Esophagus (tissue), 2 donors: ENCODE results near the gene ALPP. TPM values are rescaled to one million over a fixed set of nuclear protein-coding genes. Genes with fewer than 3 reads are reported as not detected.
"Not testable (repeated sequence)": the region's sequence is repeated elsewhere in the genome, so short reads cannot be mapped to it uniquely, and the experiment has no call there.

ENCODE experiments used
- H3K27ac ChIP-seq, 2 donors: one replicate each; pipeline ENCODE4 v1.5.1; 2013; ENCODE audit warnings: low read depth in 2 of 2, mild to moderate bottlenecking in 2 of 2, inconsistent platforms in 1 of 2, low read length in 1 of 2, moderate library complexity in 1 of 2
- H3K27me3 ChIP-seq, 2 donors: one replicate each; pipeline ENCODE4 v1.6.1; 2013; ENCODE audit warnings: low read length in 2 of 2, control low read depth in 1 of 2, mild to moderate bottlenecking in 1 of 2; ENCODE audit not compliant: insufficient read depth in 2 of 2, control insufficient read depth in 1 of 2
- H3K36me3 ChIP-seq, 2 donors: one replicate each; pipeline ENCODE4 v1.6.1; 2013; ENCODE audit warnings: low read length in 1 of 2; ENCODE audit not compliant: control insufficient read depth in 2 of 2, insufficient read depth in 2 of 2
- H3K4me1 ChIP-seq, 2 donors: one replicate each; pipeline ENCODE4 v1.6.1; 2013; ENCODE audit warnings: low read length in 1 of 2; ENCODE audit not compliant: control insufficient read depth in 2 of 2, insufficient read depth in 2 of 2
- H3K4me3 ChIP-seq, 2 donors: one replicate each; pipeline ENCODE4 v1.5.1; 2013; ENCODE audit warnings: low read length in 2 of 2, mild to moderate bottlenecking in 2 of 2, low read depth in 1 of 2, moderate library complexity in 1 of 2
- H3K9me3 ChIP-seq, 2 donors: one replicate each; pipeline ENCODE4 v1.6.1; 2013; ENCODE audit warnings: mild to moderate bottlenecking in 2 of 2, low read depth in 1 of 2, low read length in 1 of 2, moderate library complexity in 1 of 2; ENCODE audit not compliant: control insufficient read depth in 2 of 2, insufficient read depth in 1 of 2
- WGBS, 2 donors: extraction: QIAGEN DNeasy Blood & Tissue Kit; methylation state at CpG; one replicate each; pipeline ENCODE4 v1.1.7; 2013; 5-methylcytosine and 5-hydroxymethylcytosine counted together
- polyA plus RNA-seq, 2 donors: library from polyadenylated mRNA; stranded (reverse); fragments of 200-250 nt; gene quantifications; one replicate each; pipeline ENCODE4 v1.2.3, GENCODE V29; 2013
- donor health status: healthy with polysubstance abuse.
- donor health status: Bipolar disorder and iron deficiency.

ALPP gene
- polyA plus RNA-seq, 2 donors: not detected

- 87 to 88% methylated on average over 5 of the region's 5 CpGs for WGBS, 2 donors
- no peaks in the 10 kb centered on the region for H3K27me3 ChIP-seq
- no peak overlapping the region for H3K4me3 ChIP-seq
- no peaks in the 10 kb centered on the region for H3K9me3 ChIP-seq
- no peaks in the 10 kb centered on the region for H3K4me1 ChIP-seq
- H3K36me3 ChIP-seq: no peaks in the 10 kb centered on the region
- H3K27ac ChIP-seq: no peak overlapping the region
Measured at GRCh38 chr2:232398293-232399034, 19.9 kb downstream of the ALPP start.

GRCh38 chr2:232400256-232401015 lies 21.9 kb downstream of the ALPP start:
- 52 to 55% methylated on average over 9 of the region's 9 CpGs for WGBS, 2 donors
- H3K27ac ChIP-seq: no peak overlapping the region
- H3K36me3 ChIP-seq: no peaks in the 10 kb centered on the region
- H3K4me1 ChIP-seq: no peaks in the 10 kb centered on the region
- H3K4me3 ChIP-seq: no peak overlapping the region
- no peaks in the 10 kb centered on the region for H3K9me3 ChIP-seq
- no peaks in the 10 kb centered on the region for H3K27me3 ChIP-seq

- Histone ChIP-seq H3K27me3 (no peaks in the 10 kb centered on the region), H3K36me3 (no peaks in the 10 kb centered on the region)
Measured at GRCh38 chr2:232402518-232402917, 24.0 kb downstream of the ALPP start.

GRCh38 chr2:232405943-232406510 lies 27.5 kb downstream of the ALPP start:
- Histone ChIP-seq H3K9me3 (no peaks in the 10 kb centered on the region), H3K36me3 (no peaks in the 10 kb centered on the region), H3K27ac (no peak overlapping the region), H3K4me1 (no peaks in the 10 kb centered on the region), H3K4me3 (no peak overlapping the region), H3K27me3 (peaks cover 0 to 2% of the 10 kb centered on the region in 2 donors)
- 86 to 92% methylated on average over 11 of the region's 11 CpGs for WGBS, 2 donors

More at GRCh38 chr2:232402518-232402917, 24.0 kb downstream of the ALPP start:
- 86 to 90% methylated on average over 3 of the region's 3 CpGs for WGBS, 2 donors
- H3K4me1 ChIP-seq: no peaks in the 10 kb centered on the region
- no peak overlapping the region for H3K4me3 ChIP-seq
- H3K27ac ChIP-seq: no peak overlapping the region
- no peaks in the 10 kb centered on the region for H3K9me3 ChIP-seq

GRCh38 chr2:232406556-232407310 lies 28.2 kb downstream of the ALPP start, which contains the start of gene ALPG:
ALPG (plus strand) TSS chr2:232406844; CDS start chr2:232406895, 51 bp downstream.
- Histone ChIP-seq H3K4me1 (no peaks in the 10 kb centered on the region), H3K9me3 (no peaks in the 10 kb centered on the region), H3K27me3 (peaks cover 0 to 2% of the 10 kb centered on the region in 2 donors), H3K27ac (no peak within 1 kb of the TSS), H3K36me3 (no peaks in the 10 kb centered on the region), H3K4me3 (no peak within 1 kb of the TSS)
- 86 to 89% methylated on average over 16 to 17 of the region's 17 CpGs for WGBS, 2 donors

GRCh38 chr2:232407428-232408150 lies 29.0 kb downstream of the ALPP start:
- not testable (repeated sequence) for H3K27ac ChIP-seq, H3K9me3 ChIP-seq, H3K4me3 ChIP-seq, H3K4me1 ChIP-seq, H3K36me3 ChIP-seq, H3K27me3 ChIP-seq
- 90% methylated on average over 24 to 30 of the region's 30 CpGs for WGBS, 2 donors

- H3K27ac ChIP-seq, H3K36me3 ChIP-seq, H3K4me3 ChIP-seq, H3K4me1 ChIP-seq, H3K27me3 ChIP-seq, H3K9me3 ChIP-seq: not testable (repeated sequence)
- 79 to 83% methylated on average over 10 of the region's 10 CpGs for WGBS, 2 donors
Measured at GRCh38 chr2:232408269-232408668, 29.7 kb downstream of the ALPP start.

- WGBS, 2 donors: 54 to 66% methylated on average over 27 to 40 of the region's 40 CpGs
- not testable (repeated sequence) for H3K9me3 ChIP-seq, H3K27ac ChIP-seq, H3K36me3 ChIP-seq, H3K4me3 ChIP-seq, H3K4me1 ChIP-seq, H3K27me3 ChIP-seq
Measured at GRCh38 chr2:232409617-232410016, 31.1 kb downstream of the ALPP start.
